ENCODE results near the gene CIRBP.

Gene CIRBP

DNA sequence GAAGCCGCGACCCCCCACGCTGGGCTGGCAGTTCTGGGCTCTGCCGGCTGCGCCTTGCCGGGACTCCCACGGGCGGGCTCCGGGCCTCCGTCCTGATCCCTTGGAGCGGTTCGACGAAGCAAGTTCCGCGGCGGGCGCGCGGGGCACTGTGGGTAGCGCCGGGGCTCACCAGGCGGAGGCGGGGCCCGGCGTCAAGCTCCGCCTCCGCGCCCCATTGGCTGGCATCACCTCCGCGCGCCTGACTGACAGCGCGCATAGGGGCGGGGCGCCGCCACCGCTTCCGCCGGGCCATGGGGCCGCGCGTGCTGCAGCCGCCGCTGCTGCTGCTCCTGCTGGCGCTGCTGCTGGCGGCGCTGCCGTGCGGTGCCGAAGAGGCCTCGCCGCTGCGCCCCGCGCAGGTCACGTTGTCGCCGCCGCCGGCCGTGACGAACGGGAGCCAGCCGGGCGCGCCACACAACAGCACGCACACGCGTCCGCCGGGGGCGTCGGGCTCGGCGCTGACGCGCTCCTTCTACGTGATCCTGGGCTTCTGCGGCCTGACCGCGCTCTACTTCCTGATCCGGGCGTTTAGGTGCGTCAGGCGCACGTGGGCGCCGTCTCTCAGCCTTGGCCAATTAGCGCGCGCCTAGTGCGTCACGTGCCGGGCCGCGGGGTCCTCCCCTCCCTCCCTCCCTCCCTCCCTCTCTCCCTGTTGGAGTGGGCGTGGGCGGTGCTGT, 6.3 kb downstream of the CIRBP start, which contains the start of gene FAM174C:
TSS of gene FAM174C (plus strand) at position 271 of the 716 bp plus-strand sequence. CDS start at position 291, 20 bp downstream.
- intact Hi-C loops (cut with DNase I; ENCODE audit: low total_unique reads), result loop anchor here (5.0 kb wide), 1 partner anchor 127 kb away; the partner anchor contains the start of gene GAMT
- H3K4me1 ChIP-seq, result peaks cover 13 to 63% (median 57%) of the 10 kb centered on the region in 4 donors
- peak within 1 kb of the TSS; percentile 62 to 71 for H3K4me3 ChIP-seq
- no peak for TF ChIP-seq CTCF (IDR thresholded peaks at IDR 0.05)
- no peaks in the 10 kb centered on the region for H3K27me3 ChIP-seq
- peaks cover 46 to 75% (median 54%) of the 10 kb centered on the region in 3 donors for H3K36me3 ChIP-seq
- H3K27ac ChIP-seq, result peak within 1 kb of the TSS; percentile 91 to 94
- peak; percentile 93 to 98 for DNase-seq
- H3K9me3 ChIP-seq, result no peaks in the 10 kb centered on the region

DNA sequence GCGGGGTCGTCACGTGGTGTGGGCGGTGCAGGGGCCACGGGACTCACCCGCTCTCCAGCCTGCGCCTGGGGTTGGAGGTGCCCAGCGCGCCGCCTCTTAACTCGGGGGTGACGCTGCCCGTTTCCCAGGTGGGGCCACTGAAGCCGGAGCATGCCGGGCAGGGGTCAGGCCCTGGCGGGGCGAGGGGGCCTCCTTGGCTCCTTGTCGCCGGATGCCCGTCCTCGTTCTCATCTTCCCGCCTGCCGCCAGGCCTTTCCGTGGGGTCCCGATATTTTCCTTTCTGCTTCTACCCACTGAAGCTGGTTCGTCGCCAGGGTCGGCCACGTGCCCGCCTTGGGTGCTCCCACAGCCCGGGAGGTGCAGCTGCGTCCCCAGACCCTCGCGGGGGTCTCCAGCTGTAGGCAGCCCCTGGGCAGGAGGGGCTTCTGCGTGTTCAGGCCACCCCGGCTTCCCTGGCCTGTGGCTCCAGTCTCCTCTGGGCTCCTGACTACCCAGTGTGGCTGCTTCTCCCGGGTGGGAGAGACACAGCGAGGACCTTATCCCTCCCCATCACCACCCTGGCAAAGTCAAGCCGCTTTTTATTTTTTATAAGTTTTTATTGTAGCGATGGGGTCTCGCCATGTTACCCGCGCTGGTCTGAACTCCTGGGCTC, 7.0 kb downstream of the CIRBP start:
- intact Hi-C loops (cut with DNase I; ENCODE audit: low total_unique reads), result loop anchor here (5.0 kb wide), 1 partner anchor 126 kb away; the partner anchor contains the start of gene GAMT
- peaks cover 42 to 70% (median 50%) of the 10 kb centered on the region in 3 donors for H3K36me3 ChIP-seq
- no peak for TF ChIP-seq CTCF (IDR thresholded peaks at IDR 0.05)
- H3K9me3 ChIP-seq, result no peaks in the 10 kb centered on the region
- peak overlapping the region; percentile 62 to 71 for H3K4me3 ChIP-seq
- no peaks in the 10 kb centered on the region for H3K27me3 ChIP-seq
- H3K4me1 ChIP-seq, result peaks cover 13 to 56% (median 50%) of the 10 kb centered on the region in 4 donors
- H3K27ac ChIP-seq, result peak overlapping the region; percentile 91 to 94
- no peak for DNase-seq

GRCh38 chr19:1276628-1277022, 7.5 kb downstream of the CIRBP start:
- H3K27me3 ChIP-seq, result no peaks in the 10 kb centered on the region
- H3K36me3 ChIP-seq, result peaks cover 36 to 65% (median 45%) of the 10 kb centered on the region in 3 donors
- no peak for TF ChIP-seq CTCF (IDR thresholded peaks at IDR 0.05)
- peak overlapping the region; percentile 62 to 71 for H3K4me3 ChIP-seq
- no peaks in the 10 kb centered on the region for H3K9me3 ChIP-seq
- intact Hi-C loops (cut with DNase I; ENCODE audit: low total_unique reads), result loop anchor here (5.0 kb wide), 1 partner anchor 126 kb away; the partner anchor contains the start of gene GAMT
- H3K27ac ChIP-seq, result peak overlapping the region; percentile 91 to 94
- DNase-seq, result no peak
- peaks cover 13 to 51% (median 45%) of the 10 kb centered on the region in 4 donors for H3K4me1 ChIP-seq

DNA sequence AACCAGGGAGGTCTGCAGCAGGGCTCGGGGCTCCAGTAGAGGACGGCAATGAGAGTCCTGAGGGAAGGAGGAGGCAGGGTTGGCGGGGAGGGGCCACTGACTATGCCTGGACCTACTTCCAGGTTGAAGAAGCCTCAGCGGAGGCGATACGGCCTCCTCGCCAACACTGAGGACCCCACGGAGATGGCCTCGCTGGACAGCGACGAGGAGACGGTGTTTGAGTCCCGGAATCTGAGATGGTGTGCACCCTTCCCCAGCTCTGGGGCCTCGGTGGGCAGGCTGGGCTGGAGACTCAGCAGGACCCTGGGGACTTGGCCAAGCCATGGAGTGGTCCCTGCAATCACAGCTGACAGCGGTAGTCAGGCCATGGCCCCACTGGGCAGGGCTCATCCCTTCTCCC, 7.9 kb downstream of the CIRBP start:
- Histone ChIP-seq H3K27me3 (no peaks in the 10 kb centered on the region), H3K9me3 (no peaks in the 10 kb centered on the region), H3K27ac (no peak overlapping the region), H3K4me1 (peaks cover 13 to 46% (median 40%) of the 10 kb centered on the region in 4 donors), H3K36me3 (peaks cover 32 to 61% (median 40%) of the 10 kb centered on the region in 3 donors), H3K4me3 (no peak overlapping the region)
- no peak for DNase-seq
- intact Hi-C loops (cut with DNase I; ENCODE audit: low total_unique reads), result loop anchor here (5.0 kb wide), 1 partner anchor 125 kb away; the partner anchor contains the start of gene GAMT
- TF ChIP-seq CTCF (IDR thresholded peaks at IDR 0.05), result no peak

DNA sequence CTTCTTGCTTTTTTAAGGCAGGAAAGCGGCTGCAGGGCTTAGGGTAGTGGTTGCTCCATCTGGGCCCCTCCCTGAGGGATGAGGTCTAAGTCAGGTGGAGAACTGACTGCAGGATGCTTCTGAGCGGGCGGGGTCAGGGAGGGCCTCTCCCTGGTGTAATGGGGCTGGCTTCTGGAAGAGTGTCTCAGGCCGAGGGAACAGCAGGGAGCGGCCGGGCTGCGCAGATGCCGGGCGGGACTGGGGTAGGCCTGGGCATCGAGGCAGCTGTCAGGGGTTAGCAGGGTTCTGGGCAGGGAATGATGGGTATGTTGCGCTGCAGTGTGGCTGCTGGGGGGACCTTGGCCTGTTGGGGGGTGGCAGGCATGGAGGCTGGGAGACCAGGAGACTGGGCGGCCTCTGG, 8.9 kb downstream of the CIRBP start:
- H3K4me3 ChIP-seq, result no peak overlapping the region
- peaks cover 22 to 51% (median 30%) of the 10 kb centered on the region in 3 donors for H3K36me3 ChIP-seq
- peaks cover 0 to 5% of the 10 kb centered on the region in 2 donors for H3K27me3 ChIP-seq
- TF ChIP-seq CTCF (IDR thresholded peaks at IDR 0.05), result no peak
- no peak for DNase-seq
- peaks cover 12 to 38% (median 30%) of the 10 kb centered on the region in 4 donors for H3K4me1 ChIP-seq
- intact Hi-C loops (cut with DNase I; ENCODE audit: low total_unique reads), result loop anchor here (5.0 kb wide), 1 partner anchor 124 kb away; the partner anchor contains the start of gene GAMT
- no peak overlapping the region for H3K27ac ChIP-seq
- no peaks in the 10 kb centered on the region for H3K9me3 ChIP-seq
